Mesenchymal stem cell (in vitro differentiated cells and primary cell): ENCODE results near the gene BMP15.

Experiments
- DNase-seq: peaks from one replicate; pipeline ENCODE4 v3.0.0-alpha.2; 2013
- H2AFZ ChIP-seq: one replicate; pipeline ENCODE4 v1.6.1; 2013; ENCODE audit warnings: low read depth, mild to moderate bottlenecking, control low read depth, inconsistent platforms, low read length, moderate library complexity
- H2AK5ac ChIP-seq: 2 replicates; pipeline ENCODE4 v1.6.1; 2013; ENCODE audit warnings: low read length, moderate library complexity, mild to moderate bottlenecking, inconsistent platforms; ENCODE audit not compliant: severe bottlenecking
- H2BK120ac ChIP-seq: one replicate; pipeline ENCODE4 v1.6.1; 2013; ENCODE audit warnings: low read depth, mild to moderate bottlenecking, inconsistent platforms, low read length, moderate library complexity
- H2BK12ac ChIP-seq, 2 experiments: one replicate each; pipeline ENCODE4 v1.6.1; 2013; ENCODE audit warnings: inconsistent platforms in 2 of 2, low read length in 2 of 2, mild to moderate bottlenecking in 2 of 2, moderate library complexity in 2 of 2, control low read depth in 1 of 2
- H2BK15ac ChIP-seq: one replicate; pipeline ENCODE4 v1.6.1; 2013; ENCODE audit warnings: mild to moderate bottlenecking, low read depth, inconsistent platforms; ENCODE audit not compliant: poor library complexity, severe bottlenecking
- H2BK5ac ChIP-seq: 2 replicates; pipeline ENCODE4 v1.6.1; 2013; ENCODE audit warnings: low read depth, mild to moderate bottlenecking, low read length, control low read depth, inconsistent platforms; ENCODE audit not compliant: poor library complexity, severe bottlenecking
- H3K14ac ChIP-seq, 2 experiments: one replicate each; pipeline ENCODE4 v1.6.1; 2013; ENCODE audit warnings: inconsistent platforms in 2 of 2, low read length in 2 of 2, control low read depth in 1 of 2, mild to moderate bottlenecking in 1 of 2, moderate library complexity in 1 of 2
- H3K18ac ChIP-seq, 2 experiments: one replicate each; pipeline ENCODE4 v1.6.1; 2013; ENCODE audit warnings: inconsistent platforms in 2 of 2, low read length in 2 of 2, control low read depth in 1 of 2, low read depth in 1 of 2, mild to moderate bottlenecking in 1 of 2
- H3K23ac ChIP-seq, 2 experiments: one replicate each; pipeline ENCODE4 v1.6.1; 2013; ENCODE audit warnings: inconsistent platforms in 2 of 2, low read length in 2 of 2, mild to moderate bottlenecking in 2 of 2, moderate library complexity in 2 of 2, control low read depth in 1 of 2
- H3K27ac ChIP-seq: 2 replicates; pipeline ENCODE4 v1.5.1; 2013; ENCODE audit warnings: mild to moderate bottlenecking, moderate library complexity, low read length, control low read depth, inconsistent platforms; ENCODE audit not compliant: poor library complexity, severe bottlenecking
- H3K27me3 ChIP-seq, 2 experiments: 2 replicates each; pipeline versions ENCODE4 v1.6.1 to v1.7.0; 2013; ENCODE audit warnings: low read length in 2 of 2, mild to moderate bottlenecking in 2 of 2, moderate library complexity in 2 of 2, control low read depth in 1 of 2, inconsistent platforms in 1 of 2; ENCODE audit not compliant: control insufficient read depth in 1 of 2, insufficient read depth in 1 of 2
- H3K36me3 ChIP-seq, 2 experiments: 2 replicates each; pipeline versions ENCODE4 v1.6.1 to v1.7.0; 2013; ENCODE audit warnings: low read length in 2 of 2, control low read depth in 1 of 2, inconsistent platforms in 1 of 2, low read depth in 1 of 2, mild to moderate bottlenecking in 1 of 2; ENCODE audit not compliant: insufficient read depth in 2 of 2, control insufficient read depth in 1 of 2
- H3K4ac ChIP-seq, 2 experiments: one replicate each; pipeline ENCODE4 v1.6.1; 2013; ENCODE audit warnings: inconsistent platforms in 2 of 2, low read length in 2 of 2, mild to moderate bottlenecking in 2 of 2, moderate library complexity in 2 of 2, control low read depth in 1 of 2, low read depth in 1 of 2
- H3K4me1 ChIP-seq: 2 replicates; pipeline ENCODE4 v1.6.1; 2013; ENCODE audit warnings: low read depth, low read length, control low read depth; ENCODE audit not compliant: control insufficient read depth, insufficient read depth
- H3K4me2 ChIP-seq: 2 replicates; pipeline ENCODE4 v1.6.1; 2013; ENCODE audit warnings: low read length, mild to moderate bottlenecking, inconsistent platforms; ENCODE audit not compliant: poor library complexity, severe bottlenecking
- H3K4me3 ChIP-seq, 2 experiments: 2 replicates each; pipeline versions ENCODE4 v1.5.1 to v1.7.0; 2013; ENCODE audit warnings: low read length in 2 of 2, mild to moderate bottlenecking in 2 of 2, control low read depth in 1 of 2, low read depth in 1 of 2; ENCODE audit not compliant: insufficient read depth in 1 of 2
- H3K79me1 ChIP-seq: replicated peaks from 2 replicates; pipeline ENCODE4 v1.6.1; 2013; ENCODE audit warnings: mild to moderate bottlenecking, control low read depth, low read length, inconsistent platforms; ENCODE audit not compliant: poor library complexity, severe bottlenecking
- H3K9ac ChIP-seq: 2 replicates; pipeline ENCODE4 v1.7.0; 2013; ENCODE audit warnings: mild to moderate bottlenecking, low read length, moderate library complexity
- H3K9me3 ChIP-seq: 2 replicates; pipeline ENCODE4 v1.7.0; 2013; ENCODE audit warnings: mild to moderate bottlenecking, low read length; ENCODE audit not compliant: control insufficient read depth
- H4K8ac ChIP-seq: one replicate; pipeline ENCODE4 v1.6.1; 2013; ENCODE audit warnings: inconsistent platforms, mild to moderate bottlenecking, low read length, moderate library complexity
- H4K91ac ChIP-seq: one replicate; pipeline ENCODE4 v1.6.1; 2013; ENCODE audit warnings: mild to moderate bottlenecking, low read length, inconsistent platforms
- WGBS: methylation state at CpG from one replicate; pipeline ENCODE4 v1.1.7; 2013; ENCODE audit warnings: mixed read lengths; 5-methylcytosine and 5-hydroxymethylcytosine counted together

BMP15 gene

DNA sequence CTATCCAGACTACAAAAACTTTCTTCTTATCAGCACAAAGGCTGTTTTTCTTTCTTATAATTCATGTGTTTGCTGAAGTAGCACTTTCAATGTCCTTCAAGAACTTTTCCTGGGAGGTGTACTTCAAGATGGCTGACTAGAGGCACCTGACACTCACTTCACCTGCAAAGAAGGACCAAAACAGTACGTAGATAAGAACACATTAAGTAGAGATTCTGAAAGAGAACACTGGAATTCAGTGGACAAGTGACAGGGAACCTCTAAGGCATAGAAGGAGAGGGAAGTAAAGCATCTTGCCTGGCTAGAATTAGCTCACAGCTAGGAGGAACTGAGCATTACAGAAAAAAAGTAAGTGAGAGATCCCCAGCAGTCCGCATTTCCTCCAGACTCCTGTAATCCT is 21.7 kb upstream of the BMP15 start:
- no peak overlapping the region for H3K14ac ChIP-seq
- no peak overlapping the region for H3K9ac ChIP-seq
- H2AFZ ChIP-seq = no peak overlapping the region
- H2BK15ac ChIP-seq = no peak overlapping the region
- H3K27ac ChIP-seq = no peak overlapping the region
- H2BK12ac ChIP-seq = no peak overlapping the region
- H3K36me3 ChIP-seq = no peaks in the 10 kb centered on the region
- no peak overlapping the region for H3K23ac ChIP-seq
- H3K4me3 ChIP-seq = no peak overlapping the region
- no peak for DNase-seq
- no peak overlapping the region for H2AK5ac ChIP-seq
- peaks cover 0 to 7% of the 10 kb centered on the region in 2 experiments for H3K27me3 ChIP-seq
- no peak overlapping the region for H2BK120ac ChIP-seq
- no peaks in the 10 kb centered on the region for H3K4me1 ChIP-seq
- WGBS = 79% methylated on average over 2 of the region's 2 CpGs
- no peak overlapping the region for H3K4me2 ChIP-seq
- no peak overlapping the region for H2BK5ac ChIP-seq
- no peak overlapping the region for H3K4ac ChIP-seq
- H3K9me3 ChIP-seq = peaks cover 16% of the 10 kb centered on the region
- no peak overlapping the region for H4K91ac ChIP-seq
- no peak overlapping the region for H3K18ac ChIP-seq
- H3K79me1 ChIP-seq = no peaks in the 10 kb centered on the region
- H4K8ac ChIP-seq = no peak overlapping the region

DNA sequence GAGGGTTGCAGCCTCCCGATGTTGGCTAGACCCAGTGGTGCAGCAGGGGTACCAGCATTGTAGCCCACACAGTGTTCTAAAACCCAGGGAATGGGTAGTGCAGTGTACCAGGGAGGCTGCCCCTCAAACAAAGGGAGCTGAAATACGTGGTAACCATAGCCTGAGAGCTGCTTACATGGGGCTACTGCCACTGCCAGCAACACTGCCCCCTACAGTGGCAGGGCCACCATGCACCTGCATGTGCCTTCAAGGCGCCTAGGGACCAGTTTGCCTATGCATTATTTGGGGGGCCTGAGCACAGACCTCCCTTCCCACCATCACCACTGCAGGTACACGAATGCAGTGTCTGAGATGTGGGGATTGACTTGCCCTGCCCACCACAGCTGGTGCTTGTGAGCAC is 21.0 kb upstream of the BMP15 start:
- Histone ChIP-seq H3K4me3 (no peak overlapping the region), H2BK15ac (no peak overlapping the region), H3K9me3 (peaks cover 16% of the 10 kb centered on the region), H4K8ac (no peak overlapping the region), H3K18ac (no peak overlapping the region), H3K23ac (no peak overlapping the region), H3K9ac (no peak overlapping the region), H2BK5ac (no peak overlapping the region), H3K36me3 (no peaks in the 10 kb centered on the region), H3K4me2 (no peak overlapping the region), H2AK5ac (no peak overlapping the region), H3K79me1 (no peaks in the 10 kb centered on the region), H2BK120ac (no peak overlapping the region), H4K91ac (no peak overlapping the region), H3K27ac (no peak overlapping the region), H3K27me3 (no peaks in the 10 kb centered on the region), H2AFZ (no peak overlapping the region), H3K4me1 (no peaks in the 10 kb centered on the region), H3K4ac (no peak overlapping the region), H2BK12ac (no peak overlapping the region), H3K14ac (no peak overlapping the region)
- no peak for DNase-seq
- 43% methylated on average over 2 of the region's 4 CpGs for WGBS

GRCh38 chrX:50893047-50893446 is 17.5 kb upstream of the BMP15 start:
- H3K18ac ChIP-seq = no peak overlapping the region
- no peak overlapping the region for H4K91ac ChIP-seq
- H3K9ac ChIP-seq = no peak overlapping the region
- H3K9me3 ChIP-seq = peaks cover 16% of the 10 kb centered on the region
- H3K36me3 ChIP-seq = no peaks in the 10 kb centered on the region
- no peak overlapping the region for H3K4me2 ChIP-seq
- H3K27me3 ChIP-seq = peaks cover 0 to 18% of the 10 kb centered on the region in 2 experiments
- no peak overlapping the region for H2BK120ac ChIP-seq
- H2BK5ac ChIP-seq = no peak overlapping the region
- H3K27ac ChIP-seq = no peak overlapping the region
- H3K4ac ChIP-seq = no peak overlapping the region
- no peaks in the 10 kb centered on the region for H3K4me1 ChIP-seq
- no peak overlapping the region for H4K8ac ChIP-seq
- no peak overlapping the region for H3K4me3 ChIP-seq
- no peak for DNase-seq
- H2BK15ac ChIP-seq = no peak overlapping the region
- no peaks in the 10 kb centered on the region for H3K79me1 ChIP-seq
- H2AK5ac ChIP-seq = no peak overlapping the region
- 86% methylated on average over 3 of the region's 3 CpGs for WGBS
- H3K23ac ChIP-seq = no peak overlapping the region
- H2AFZ ChIP-seq = no peak overlapping the region
- H2BK12ac ChIP-seq = no peak overlapping the region
- no peak overlapping the region for H3K14ac ChIP-seq

GRCh38 chrX:50893466-50893865 is 17.1 kb upstream of the BMP15 start:
- Histone ChIP-seq H3K36me3 (no peaks in the 10 kb centered on the region), H4K91ac (no peak overlapping the region), H2BK120ac (no peak overlapping the region), H2AK5ac (no peak overlapping the region), H3K4me3 (no peak overlapping the region), H2BK12ac (no peak overlapping the region), H3K27me3 (peaks cover 0 to 20% of the 10 kb centered on the region in 2 experiments), H3K18ac (no peak overlapping the region), H3K79me1 (no peaks in the 10 kb centered on the region), H4K8ac (no peak overlapping the region), H2AFZ (no peak overlapping the region), H3K14ac (no peak overlapping the region), H3K27ac (no peak overlapping the region), H2BK15ac (no peak overlapping the region), H2BK5ac (no peak overlapping the region), H3K23ac (no peak overlapping the region), H3K9me3 (peaks cover 16% of the 10 kb centered on the region), H3K4me2 (no peak overlapping the region), H3K4me1 (no peaks in the 10 kb centered on the region), H3K9ac (no peak overlapping the region), H3K4ac (no peak overlapping the region)
- no peak for DNase-seq
- no CpG with 5 or more reads among the region's 1 CpG for WGBS
